Right cardiac atrium (tissue), 5 donors: ENCODE measurements around the gene BMP15. TPM values are rescaled to one million over a fixed set of nuclear protein-coding genes. Genes with fewer than 3 reads are reported as not detected.

ENCODE experiments used
- ATAC-seq, 2 donors: fragments of 200-7000 bp; cut with Tn5 transposase; one replicate each; pipeline versions ENCODE4 v1.8.0 to v1.9.1; 2020; ENCODE audit warnings: moderate library complexity in 2 of 2, mild to moderate bottlenecking in 1 of 2
- DNase-seq, 3 donors: peaks; one replicate each; pipeline ENCODE4 v3.0.0-alpha.2; 2020
- H3K27ac ChIP-seq: one replicate; pipeline ENCODE4 v1.5.1; 2013; ENCODE audit warnings: mild to moderate bottlenecking, low read length, control low read depth, moderate library complexity
- H3K27me3 ChIP-seq: one replicate; pipeline ENCODE4 v1.6.1; 2013; ENCODE audit not compliant: control insufficient read depth, insufficient read depth
- H3K4me1 ChIP-seq: one replicate; pipeline ENCODE4 v1.6.1; 2013; ENCODE audit warnings: low read length; ENCODE audit not compliant: control insufficient read depth, insufficient read depth
- H3K4me3 ChIP-seq: one replicate; pipeline ENCODE4 v1.5.1; 2013; ENCODE audit warnings: low read length, control low read depth
- H3K9me3 ChIP-seq: one replicate; pipeline ENCODE4 v1.6.1; 2013; ENCODE audit warnings: low read length; ENCODE audit not compliant: control insufficient read depth
- WGBS: extraction: QIAGEN DNeasy Blood & Tissue Kit; methylation state at CpG from one replicate; pipeline ENCODE4 v1.1.7; 2013; 5-methylcytosine and 5-hydroxymethylcytosine counted together
- intact Hi-C, 4 donors: fragments of 100-400 bp; cut with DNase I; formaldehyde crosslinking; loops; one replicate each; pipeline versions ENCODE4 v1.11.0 to v1.14.0; 2022 to 2023
- polyA plus RNA-seq: library from polyadenylated mRNA; stranded (reverse); fragments of 200-250 nt; gene quantifications from one replicate; pipeline ENCODE4 v1.2.3, GENCODE V29; 2013
- total RNA-seq, 4 donors: library from RNA; stranded (reverse); fragmentation: NEBNext Ultra II Directional; extraction: Animal tissue kit (Norgen Biotek cat#: 25700); gene quantifications; one replicate each; pipeline ENCODE4 v1.2.1, GENCODE V29; 2021
- donor health status: healthy with polysubstance abuse.
- donor health status: DM: no; HTN: yes; CAD: no.
- donor health status: DM: no; HTN: no; CAD: no.
- donor health status: DM: no; HTN: yes; CAD: no; lungs with severe emphysema.
- donor health status: DM: yes; HTN: yes; CAD: no.

BMP15 gene
- total and polyA plus RNA-seq, 5 donors: not detected

- no peaks in the 10 kb centered on the region for H3K27me3 ChIP-seq
- intact Hi-C loops: loop anchor here in 2 of 4 donors (2.0 to 10.0 kb wide), 2 partner anchors 159 to 161 kb away; no protein-coding TSS in a partner anchor
- WGBS: 96% methylated on average over 17 of the region's 17 CpGs
Observed at GRCh38 chrX:50905334-50905733, 5.2 kb upstream of the BMP15 start.

DNA sequence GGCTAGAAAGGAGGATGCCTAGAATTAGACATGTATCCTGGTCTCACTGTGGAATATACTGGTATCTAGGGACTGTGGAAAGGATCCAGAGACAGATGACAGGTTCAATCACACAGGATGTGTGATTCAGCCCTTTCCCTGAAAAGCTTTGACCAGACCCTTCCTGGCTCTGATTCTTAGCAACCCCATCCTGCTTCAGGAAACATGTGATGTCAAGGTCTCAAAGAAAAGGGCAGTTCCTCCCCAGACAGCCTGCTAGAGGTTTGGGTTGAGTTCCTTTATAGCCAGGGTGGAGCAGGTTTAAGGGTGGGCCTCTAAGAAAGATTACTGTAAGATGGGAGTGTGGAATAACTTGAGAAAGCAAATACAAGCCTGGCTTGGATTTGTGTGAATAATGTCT is 3.0 kb downstream of the BMP15 start:
- ATAC-seq (peak; percentile 48 to 98), DNase-seq (no peak)

More at GRCh38 chrX:50905334-50905733, 5.2 kb upstream of the BMP15 start:
- no peak for DNase-seq
- no peak for ATAC-seq
- Histone ChIP-seq H3K9me3 (no peaks in the 10 kb centered on the region), H3K4me3 (no peak overlapping the region), H3K4me1 (no peaks in the 10 kb centered on the region), H3K27ac (no peak overlapping the region)

GRCh38 chrX:50920132-50920531 is 9.6 kb downstream of the BMP15 start:
- Histone ChIP-seq H3K4me1 (no peaks in the 10 kb centered on the region), H3K27me3 (no peaks in the 10 kb centered on the region), H3K9me3 (no peaks in the 10 kb centered on the region), H3K27ac (no peak overlapping the region), H3K4me3 (no peak overlapping the region)
- intact Hi-C loops: no loop called here
- no peak for ATAC-seq
- DNase-seq: no peak

More for the DNA sequence above, 3.0 kb downstream of the BMP15 start:
- no peaks in the 10 kb centered on the region for H3K9me3 ChIP-seq
- H3K4me1 ChIP-seq: no peaks in the 10 kb centered on the region
- H3K4me3 ChIP-seq: no peak overlapping the region
- H3K27ac ChIP-seq: no peak overlapping the region
- no peaks in the 10 kb centered on the region for H3K27me3 ChIP-seq
- intact Hi-C loops: no loop called here

GRCh38 chrX:50927127-50927526 is 16.6 kb downstream of the BMP15 start:
- ATAC-seq (no peak), DNase-seq (no peak)
- H3K27ac ChIP-seq: no peak overlapping the region
- intact Hi-C loops: no loop called here
- no peaks in the 10 kb centered on the region for H3K27me3 ChIP-seq
- no peaks in the 10 kb centered on the region for H3K9me3 ChIP-seq
- no peaks in the 10 kb centered on the region for H3K4me1 ChIP-seq
- no peak overlapping the region for H3K4me3 ChIP-seq

DNA sequence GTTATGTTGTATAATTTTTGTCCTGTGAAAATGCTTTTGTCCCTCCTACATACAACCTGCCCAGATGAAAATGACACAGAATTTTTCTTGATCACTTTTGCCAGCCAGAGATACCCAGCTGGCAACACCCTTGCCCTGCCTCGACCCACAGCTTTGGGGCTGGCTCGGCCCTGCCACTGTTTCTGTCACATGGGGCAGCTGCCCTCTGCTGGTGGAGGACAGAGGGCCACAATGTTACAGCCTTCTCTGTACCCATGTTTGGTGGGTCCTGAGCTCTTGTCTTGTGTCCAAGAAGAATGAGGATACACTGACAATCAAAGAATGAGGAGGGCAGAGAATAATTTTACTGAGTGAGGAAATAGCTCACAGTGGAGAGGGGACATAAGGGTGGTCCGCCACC is 31.1 kb downstream of the BMP15 start:
- Histone ChIP-seq H3K4me1 (no peaks in the 10 kb centered on the region), H3K4me3 (no peak overlapping the region), H3K27ac (no peak overlapping the region), H3K27me3 (no peaks in the 10 kb centered on the region), H3K9me3 (no peaks in the 10 kb centered on the region)
- intact Hi-C loops: no loop called here
- 78% methylated on average over 3 of the region's 3 CpGs for WGBS
- DNase-seq (peak in 1 of 3 donors; percentile 22), ATAC-seq (peak in 1 of 2 donors; percentile 29)

DNA sequence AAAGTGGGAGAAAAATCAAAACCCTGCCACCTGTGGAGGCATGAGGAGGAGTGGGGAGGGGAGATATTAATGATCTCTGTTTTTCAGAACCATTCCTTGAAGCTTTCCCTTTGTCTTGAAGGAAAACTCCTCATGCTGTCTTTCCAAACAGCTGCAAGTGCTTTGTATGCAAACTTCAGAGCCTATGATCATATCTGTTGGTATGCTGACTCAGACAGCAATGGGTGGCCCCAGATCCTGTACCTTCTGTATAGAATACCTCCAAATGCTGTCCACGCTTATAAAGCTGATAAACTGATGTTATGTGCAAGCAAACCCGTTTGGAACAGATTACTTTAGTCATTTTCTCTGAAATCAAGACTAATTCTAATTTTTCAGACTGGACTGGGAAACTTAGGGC is 31.9 kb downstream of the BMP15 start:
- Histone ChIP-seq H3K27me3 (no peaks in the 10 kb centered on the region), H3K4me3 (no peak overlapping the region), H3K27ac (no peak overlapping the region), H3K9me3 (no peaks in the 10 kb centered on the region), H3K4me1 (no peaks in the 10 kb centered on the region)
- DNase-seq (no peak), ATAC-seq (no peak)
- intact Hi-C loops: no loop called here
- WGBS: 72% methylated on average over 2 of the region's 2 CpGs

DNA sequence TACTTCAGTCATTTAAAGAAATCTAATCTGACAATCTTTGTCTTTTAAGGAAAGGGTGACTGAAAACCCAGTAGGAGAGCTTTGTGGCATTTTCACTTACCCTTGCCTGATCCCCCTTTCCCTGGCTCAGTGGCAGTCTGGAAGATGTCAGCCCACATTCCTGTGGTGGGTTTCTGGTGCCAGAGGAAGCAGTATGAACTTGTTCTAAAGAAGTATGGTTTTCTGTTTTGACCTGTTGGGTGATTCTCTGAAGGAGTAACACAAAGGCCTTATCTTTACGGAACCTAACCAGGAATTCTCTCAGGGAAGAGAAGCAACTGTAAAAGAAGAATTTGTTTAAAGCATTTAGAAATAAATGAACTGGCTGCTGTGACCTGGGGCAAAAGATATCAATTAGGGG is 41.9 kb downstream of the BMP15 start:
- Histone ChIP-seq H3K9me3 (no peaks in the 10 kb centered on the region), H3K4me3 (no peak overlapping the region), H3K27me3 (no peaks in the 10 kb centered on the region), H3K27ac (no peak overlapping the region), H3K4me1 (no peaks in the 10 kb centered on the region)
- intact Hi-C loops: no loop called here
- DNase-seq (no peak), ATAC-seq (no peak)
- WGBS: 79% methylated on average over 1 of the region's 1 CpG

- intact Hi-C loops: no loop called here
- H3K27me3 ChIP-seq: no peaks in the 10 kb centered on the region
- DNase-seq (no peak), ATAC-seq (no peak)
- no peak overlapping the region for H3K27ac ChIP-seq
- no peaks in the 10 kb centered on the region for H3K4me1 ChIP-seq
- no peaks in the 10 kb centered on the region for H3K9me3 ChIP-seq
- WGBS: 98% methylated on average over 1 of the region's 1 CpG
- H3K4me3 ChIP-seq: no peak overlapping the region
Observed at GRCh38 chrX:50953832-50954231, 43.3 kb downstream of the BMP15 start.

- no peak overlapping the region for H3K27ac ChIP-seq
- 72% methylated on average over 3 of the region's 3 CpGs for WGBS
- no peak overlapping the region for H3K4me3 ChIP-seq
- ATAC-seq (no peak), DNase-seq (no peak)
- H3K27me3 ChIP-seq: no peaks in the 10 kb centered on the region
- intact Hi-C loops: no loop called here
- H3K4me1 ChIP-seq: no peaks in the 10 kb centered on the region
- H3K9me3 ChIP-seq: no peaks in the 10 kb centered on the region
Observed at GRCh38 chrX:50962156-50962555, 51.6 kb downstream of the BMP15 start.

DNA sequence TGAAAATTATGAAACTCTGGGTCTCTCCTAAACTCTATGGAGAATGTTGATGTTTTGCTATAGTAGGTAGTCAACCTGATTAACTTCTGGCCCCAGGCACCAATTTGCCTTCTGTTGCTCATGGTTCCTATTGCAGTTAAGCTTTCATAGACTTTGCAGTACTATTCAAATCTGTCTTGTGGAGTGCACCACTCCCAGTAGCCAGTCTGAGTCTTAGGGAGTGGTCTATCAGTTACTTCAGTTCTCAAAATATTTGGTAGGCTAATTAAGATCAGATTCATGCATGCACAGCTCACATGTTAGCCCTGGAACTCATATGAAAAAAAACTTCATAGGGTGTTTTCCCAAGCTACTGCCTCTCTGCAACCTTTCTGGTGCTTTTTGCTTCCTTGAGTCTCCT is 53.3 kb downstream of the BMP15 start:
- no peak overlapping the region for H3K4me3 ChIP-seq
- no peaks in the 10 kb centered on the region for H3K4me1 ChIP-seq
- intact Hi-C loops: no loop called here
- no peak for DNase-seq
- ATAC-seq: no peak
- H3K9me3 ChIP-seq: no peaks in the 10 kb centered on the region
- H3K27ac ChIP-seq: no peak overlapping the region
- H3K27me3 ChIP-seq: no peaks in the 10 kb centered on the region
